OCI-M1 (cell line): ENCODE results near the gene ARR3.
"Not testable (repeated sequence)": the region's sequence is repeated elsewhere in the genome, so short reads cannot be mapped to it uniquely, and the experiment has no call there.

Experiments used
- DNase-seq: peaks from one replicate; lab custom pipeline; 2025; lab: John Stamatoyannopoulos, UW

The ARR3 gene

GRCh38 chrX:70280573-70280972, 12.4 kb downstream of the ARR3 start:
- DNase-seq = no peak

- DNase-seq = no peak
Observed at GRCh38 chrX:70281951-70282350, 13.8 kb downstream of the ARR3 start, which contains the start of gene RAB41. Gene RAB41 (plus strand): TSS chrX:70282172. CDS start chrX:70282218, 46 bp downstream.

- no peak for DNase-seq
Observed at GRCh38 chrX:70289168-70289792, 21.1 kb downstream of the ARR3 start.

GRCh38 chrX:70289793-70290770, 21.9 kb downstream of the ARR3 start, which contains the start of the genes KIF4A and PDZD11:
Gene KIF4A (plus strand): TSS chrX:70290104. CDS start chrX:70290459, 355 bp downstream.
Gene PDZD11 (minus strand): TSS chrX:70289927. CDS start chrX:70289341, 586 bp downstream.
- peak; percentile 92 for DNase-seq

GRCh38 chrX:70292788-70293187, 24.7 kb downstream of the ARR3 start:
- no peak for DNase-seq

GRCh38 chrX:70293621-70294020, 25.5 kb downstream of the ARR3 start:
- no peak for DNase-seq

GRCh38 chrX:70301716-70302115, 33.6 kb downstream of the ARR3 start:
- no peak for DNase-seq

GRCh38 chrX:70313503-70313902, 45.4 kb downstream of the ARR3 start:
- no peak for DNase-seq

- DNase-seq = no peak
Observed at GRCh38 chrX:70322784-70323183, 54.6 kb downstream of the ARR3 start.

GRCh38 chrX:70323628-70324027, 55.5 kb downstream of the ARR3 start:
- not testable (repeated sequence) for DNase-seq

GRCh38 chrX:70324326-70324725, 56.2 kb downstream of the ARR3 start:
- no peak for DNase-seq

- DNase-seq = no peak
Observed at GRCh38 chrX:70331161-70331560, 63.0 kb downstream of the ARR3 start.
